Neural cell (in vitro differentiated cells): ENCODE measurements around the gene SPPL3. TPM values are rescaled to one million over a fixed set of nuclear protein-coding genes. Genes with fewer than 3 reads are reported as not detected.

ENCODE experiments used
- H2AFZ ChIP-seq: fragments of 200-600, 300-800 bp; sonication (generic), shearing (Covaris generic); 2 replicates; pipeline ENCODE4 v1.6.0; 2014; ENCODE audit warnings: low read depth, mild to moderate bottlenecking, antibody characterized with exemption, low read length, moderate library complexity
- H3F3A ChIP-seq: fragments of 200-600 bp; shearing (Covaris generic); 2 replicates; pipeline ENCODE4 v1.6.1; 2016; ENCODE audit warnings: mild to moderate bottlenecking, moderate library complexity, mixed read lengths, antibody characterized with exemption, low read length; ENCODE audit not compliant: insufficient read depth, poor library complexity, severe bottlenecking
- H3K27ac ChIP-seq: fragments of 200-600, 300-800 bp; sonication (generic), shearing (Covaris generic); 2 replicates; pipeline ENCODE4 v1.5.1; 2014; ENCODE audit warnings: mild to moderate bottlenecking, low read length, moderate library complexity
- H3K27me3 ChIP-seq: fragments of 300-800, 200-600 bp; sonication (generic), shearing (Covaris generic); 2 replicates; pipeline ENCODE4 v1.6.0; 2014; ENCODE audit warnings: mild to moderate bottlenecking, low read depth, low read length, moderate library complexity; ENCODE audit not compliant: insufficient read depth
- H3K36me3 ChIP-seq: fragments of 300-800, 200-600 bp; sonication (generic), shearing (Covaris generic); 2 replicates; pipeline ENCODE4 v1.5.1; 2014; ENCODE audit warnings: mild to moderate bottlenecking, antibody characterized with exemption, low read length, moderate library complexity; ENCODE audit not compliant: insufficient read depth
- H3K4me2 ChIP-seq: fragments of 300-800, 200-600 bp; sonication (generic), shearing (Covaris generic); 2 replicates; pipeline ENCODE4 v1.6.0; 2014; ENCODE audit warnings: mild to moderate bottlenecking, low read length
- H3K4me3 ChIP-seq: fragments of 300-800, 200-600 bp; sonication (generic), shearing (Covaris generic); 2 replicates; pipeline ENCODE4 v1.5.1; 2014; ENCODE audit warnings: mild to moderate bottlenecking, low read length, moderate library complexity
- H3K79me2 ChIP-seq: fragments of 200-600 bp; shearing (Covaris generic); replicated peaks from 2 replicates; pipeline ENCODE4 v1.6.0; 2014; ENCODE audit warnings: mild to moderate bottlenecking, low read length, moderate library complexity; ENCODE audit not compliant: insufficient read depth
- H3K9ac ChIP-seq: fragments of 300-800, 200-600 bp; sonication (generic), shearing (Covaris generic); 2 replicates; pipeline ENCODE4 v1.6.1; 2016; ENCODE audit warnings: mild to moderate bottlenecking, low read length, mixed read lengths
- H3K9me2 ChIP-seq: fragments of 200-600 bp; shearing (Covaris generic); 2 replicates; pipeline ENCODE4 v1.6.1; 2016; ENCODE audit warnings: mild to moderate bottlenecking, low read length, mixed read lengths; ENCODE audit not compliant: insufficient read depth
- H3K9me3 ChIP-seq: fragments of 200-600, 300-800 bp; sonication (generic), shearing (Covaris generic); 2 replicates; pipeline ENCODE4 v1.6.1; 2016; ENCODE audit warnings: mild to moderate bottlenecking, mixed run types, low read length, moderate library complexity, mixed read lengths
- H4K20me1 ChIP-seq: fragments of 200-600 bp; shearing (Covaris generic); 2 replicates; pipeline ENCODE4 v1.6.1; 2016; ENCODE audit warnings: mild to moderate bottlenecking, mixed run types; ENCODE audit not compliant: insufficient read depth
- EP300 ChIP-seq: fragments of 450-650 bp; conservative IDR thresholded peaks from 2 replicates; pipeline ENCODE4 v1.6.1; 2014; ENCODE audit warnings: antibody characterized with exemption, mild to moderate bottlenecking, moderate library complexity; ENCODE audit not compliant: poor library complexity, severe bottlenecking
- EZH2 ChIP-seq: fragments of 200-600, 300-800 bp; shearing (Covaris generic), sonication (generic); IDR thresholded peaks from 2 replicates; pipeline ENCODE4 v1.6.1; 2014; ENCODE audit warnings: antibody characterized with exemption, low read length, borderline replicate concordance, mild to moderate bottlenecking; ENCODE audit not compliant: insufficient read depth, poor library complexity, severe bottlenecking
- MXI1 ChIP-seq: fragments of 450-650 bp; conservative IDR thresholded peaks from 2 replicates; pipeline ENCODE4 v1.6.1; 2014; ENCODE audit warnings: antibody characterized with exemption, mild to moderate bottlenecking; ENCODE audit not compliant: poor library complexity, severe bottlenecking
- POLR2AphosphoS5 ChIP-seq: IDR thresholded peaks from 2 replicates; pipeline ENCODE4 v1.6.1; 2012
- RAD21 ChIP-seq: fragments of 450-650 bp; conservative IDR thresholded peaks from 2 replicates; pipeline ENCODE4 v1.6.1; 2014; ENCODE audit warnings: antibody characterized with exemption, mild to moderate bottlenecking, moderate library complexity
- SMC3 ChIP-seq: fragments of 450-650 bp; conservative IDR thresholded peaks from 2 replicates; pipeline ENCODE4 v1.6.1; 2014; ENCODE audit warnings: antibody characterized with exemption, mild to moderate bottlenecking, moderate library complexity; ENCODE audit not compliant: poor library complexity
- TAF1 ChIP-seq: IDR thresholded peaks from 2 replicates; pipeline ENCODE4 v1.6.1; 2012; ENCODE audit warnings: low read depth
- polyA plus RNA-seq: library from polyadenylated mRNA; depleted of rRNA; stranded (reverse); fragments of >200 nt; gene quantifications from 2 replicates; pipeline ENCODE4 v1.2.3, GENCODE V29; 2014
- TF ChIP-seq, protein P1 (sequence below): IDR thresholded peaks from 2 replicates; pipeline ENCODE4 v1.6.1; 2012; ENCODE audit warnings: borderline replicate concordance
- TF ChIP-seq, protein P2 (sequence below): fragments of 450-650 bp; IDR thresholded peaks from 2 replicates; pipeline ENCODE4 v1.5.1; 2014; ENCODE audit warnings: antibody characterized with exemption, mild to moderate bottlenecking, moderate library complexity; ENCODE audit not compliant: poor library complexity, severe bottlenecking

SPPL3 gene
- polyA plus RNA-seq, 1 donor from 2014 or later, result 21.3 TPM

DNA sequence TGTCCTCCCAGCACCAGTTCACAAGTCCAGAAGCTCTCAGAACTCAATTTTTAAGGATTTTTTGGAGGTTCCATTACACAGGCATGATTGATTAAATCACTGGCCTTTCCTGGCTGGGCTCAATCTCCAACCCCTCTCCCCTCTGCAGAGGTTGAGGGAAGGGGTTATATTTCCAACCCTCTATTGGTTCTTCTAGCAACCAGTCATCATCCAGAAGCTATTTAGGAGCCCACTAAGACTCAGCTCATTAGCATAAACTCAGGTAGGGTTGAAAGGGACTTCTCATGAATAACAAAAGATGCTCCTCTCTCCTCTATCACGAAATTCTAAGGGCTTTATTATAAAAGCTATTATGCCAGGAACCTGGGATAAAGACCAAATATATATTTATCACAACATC lies 41.5 kb downstream of the SPPL3 start:
- Histone ChIP-seq H3K27me3 (no peaks in the 10 kb centered on the region), H3K9ac (no peak overlapping the region), H3K36me3 (no peaks in the 10 kb centered on the region), H3K9me3 (no peaks in the 10 kb centered on the region), H4K20me1 (no peaks in the 10 kb centered on the region), H3K79me2 (peaks cover 17% of the 10 kb centered on the region), H3K4me3 (no peak overlapping the region), H2AFZ (no peak overlapping the region), H3K27ac (no peak overlapping the region), H3K9me2 (no peaks in the 10 kb centered on the region), H3F3A (no peaks in the 10 kb centered on the region), H3K4me2 (no peak overlapping the region)
- TF ChIP-seq SMC3, result no peak
- TF ChIP-seq, protein P1, sequence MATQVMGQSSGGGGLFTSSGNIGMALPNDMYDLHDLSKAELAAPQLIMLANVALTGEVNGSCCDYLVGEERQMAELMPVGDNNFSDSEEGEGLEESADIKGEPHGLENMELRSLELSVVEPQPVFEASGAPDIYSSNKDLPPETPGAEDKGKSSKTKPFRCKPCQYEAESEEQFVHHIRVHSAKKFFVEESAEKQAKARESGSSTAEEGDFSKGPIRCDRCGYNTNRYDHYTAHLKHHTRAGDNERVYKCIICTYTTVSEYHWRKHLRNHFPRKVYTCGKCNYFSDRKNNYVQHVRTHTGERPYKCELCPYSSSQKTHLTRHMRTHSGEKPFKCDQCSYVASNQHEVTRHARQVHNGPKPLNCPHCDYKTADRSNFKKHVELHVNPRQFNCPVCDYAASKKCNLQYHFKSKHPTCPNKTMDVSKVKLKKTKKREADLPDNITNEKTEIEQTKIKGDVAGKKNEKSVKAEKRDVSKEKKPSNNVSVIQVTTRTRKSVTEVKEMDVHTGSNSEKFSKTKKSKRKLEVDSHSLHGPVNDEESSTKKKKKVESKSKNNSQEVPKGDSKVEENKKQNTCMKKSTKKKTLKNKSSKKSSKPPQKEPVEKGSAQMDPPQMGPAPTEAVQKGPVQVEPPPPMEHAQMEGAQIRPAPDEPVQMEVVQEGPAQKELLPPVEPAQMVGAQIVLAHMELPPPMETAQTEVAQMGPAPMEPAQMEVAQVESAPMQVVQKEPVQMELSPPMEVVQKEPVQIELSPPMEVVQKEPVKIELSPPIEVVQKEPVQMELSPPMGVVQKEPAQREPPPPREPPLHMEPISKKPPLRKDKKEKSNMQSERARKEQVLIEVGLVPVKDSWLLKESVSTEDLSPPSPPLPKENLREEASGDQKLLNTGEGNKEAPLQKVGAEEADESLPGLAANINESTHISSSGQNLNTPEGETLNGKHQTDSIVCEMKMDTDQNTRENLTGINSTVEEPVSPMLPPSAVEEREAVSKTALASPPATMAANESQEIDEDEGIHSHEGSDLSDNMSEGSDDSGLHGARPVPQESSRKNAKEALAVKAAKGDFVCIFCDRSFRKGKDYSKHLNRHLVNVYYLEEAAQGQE, result no peak
- TF ChIP-seq RAD21, result no peak
- TF ChIP-seq EZH2, result no peak
- TF ChIP-seq, protein P2, sequence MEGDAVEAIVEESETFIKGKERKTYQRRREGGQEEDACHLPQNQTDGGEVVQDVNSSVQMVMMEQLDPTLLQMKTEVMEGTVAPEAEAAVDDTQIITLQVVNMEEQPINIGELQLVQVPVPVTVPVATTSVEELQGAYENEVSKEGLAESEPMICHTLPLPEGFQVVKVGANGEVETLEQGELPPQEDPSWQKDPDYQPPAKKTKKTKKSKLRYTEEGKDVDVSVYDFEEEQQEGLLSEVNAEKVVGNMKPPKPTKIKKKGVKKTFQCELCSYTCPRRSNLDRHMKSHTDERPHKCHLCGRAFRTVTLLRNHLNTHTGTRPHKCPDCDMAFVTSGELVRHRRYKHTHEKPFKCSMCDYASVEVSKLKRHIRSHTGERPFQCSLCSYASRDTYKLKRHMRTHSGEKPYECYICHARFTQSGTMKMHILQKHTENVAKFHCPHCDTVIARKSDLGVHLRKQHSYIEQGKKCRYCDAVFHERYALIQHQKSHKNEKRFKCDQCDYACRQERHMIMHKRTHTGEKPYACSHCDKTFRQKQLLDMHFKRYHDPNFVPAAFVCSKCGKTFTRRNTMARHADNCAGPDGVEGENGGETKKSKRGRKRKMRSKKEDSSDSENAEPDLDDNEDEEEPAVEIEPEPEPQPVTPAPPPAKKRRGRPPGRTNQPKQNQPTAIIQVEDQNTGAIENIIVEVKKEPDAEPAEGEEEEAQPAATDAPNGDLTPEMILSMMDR, result no peak
- TF ChIP-seq TAF1, result no peak
- no peak for TF ChIP-seq POLR2AphosphoS5
- no peak for TF ChIP-seq MXI1
- TF ChIP-seq EP300, result no peak

- Histone ChIP-seq H3K4me2 (no peak overlapping the region), H4K20me1 (no peaks in the 10 kb centered on the region), H3K27ac (no peak overlapping the region), H3K9me3 (no peaks in the 10 kb centered on the region), H3F3A (no peaks in the 10 kb centered on the region), H3K27me3 (no peaks in the 10 kb centered on the region), H3K79me2 (peaks cover 20% of the 10 kb centered on the region), H3K36me3 (no peaks in the 10 kb centered on the region), H3K9me2 (no peaks in the 10 kb centered on the region), H3K9ac (no peak overlapping the region), H3K4me3 (no peak overlapping the region), H2AFZ (no peak overlapping the region)
- TF ChIP-seq, protein P1, result no peak
- TF ChIP-seq, protein P2, result no peak
- no peak for TF ChIP-seq TAF1
- no peak for TF ChIP-seq SMC3
- no peak for TF ChIP-seq POLR2AphosphoS5
- TF ChIP-seq EP300, result no peak
- TF ChIP-seq RAD21, result no peak
- TF ChIP-seq EZH2, result no peak
- no peak for TF ChIP-seq MXI1
Observed at GRCh38 chr12:120861074-120861795, 42.9 kb downstream of the SPPL3 start.
